NB4 (cell line): ENCODE data around the gene RPTOR.

Source experiments
- DNase-seq: peaks from one replicate; pipeline ENCODE4 v3.0.0; 2010; ENCODE audit warnings: low read depth
- H3K4me3 ChIP-seq: one replicate; pipeline ENCODE4 v1.5.1; 2011; ENCODE audit warnings: mild to moderate bottlenecking, low read depth, low read length, moderate library complexity
- CTCF ChIP-seq: IDR thresholded peaks from one replicate; pipeline ENCODE4 v1.5.1; 2012; ENCODE audit warnings: low read depth, low read length
- MAX ChIP-seq: IDR thresholded peaks from 2 replicates; pipeline ENCODE4 v1.6.1; 2011; ENCODE audit warnings: low read depth, low read length
- MYC ChIP-seq: IDR thresholded peaks from 2 replicates; pipeline ENCODE4 v1.6.1; 2011; ENCODE audit warnings: low read depth, low read length
- POLR2A ChIP-seq: IDR thresholded peaks from 2 replicates; pipeline ENCODE4 v1.6.1; 2011; ENCODE audit warnings: mild to moderate bottlenecking; ENCODE audit not compliant: insufficient read length; ENCODE audit errors: extremely low read depth

RPTOR gene

GRCh38 chr17:80769516-80769915 lies 224.9 kb downstream of the RPTOR start:
- no peak for DNase-seq
- no peak for TF ChIP-seq MAX
- no peak for TF ChIP-seq POLR2A
- TF ChIP-seq MYC: no peak
- no peak for TF ChIP-seq CTCF
- H3K4me3 ChIP-seq: no peak overlapping the region

GRCh38 chr17:80769936-80770625 lies 225.4 kb downstream of the RPTOR start:
- DNase-seq: no peak
- no peak for TF ChIP-seq POLR2A
- no peak for TF ChIP-seq CTCF
- TF ChIP-seq MYC: no peak
- TF ChIP-seq MAX: no peak

GRCh38 chr17:80770881-80771611 lies 226.4 kb downstream of the RPTOR start:
- DNase-seq: no peak
- no peak for TF ChIP-seq MAX
- no peak for TF ChIP-seq MYC
- TF ChIP-seq CTCF: no peak
- no peak for TF ChIP-seq POLR2A
- H3K4me3 ChIP-seq: no peak overlapping the region

More at GRCh38 chr17:80769936-80770625, 225.4 kb downstream of the RPTOR start:
- no peak overlapping the region for H3K4me3 ChIP-seq

GRCh38 chr17:80771612-80772005 lies 227.0 kb downstream of the RPTOR start:
- no peak for TF ChIP-seq CTCF
- no peak overlapping the region for H3K4me3 ChIP-seq
- no peak for DNase-seq

GRCh38 chr17:80772906-80773242 lies 228.2 kb downstream of the RPTOR start:
- TF ChIP-seq POLR2A (no peak), MYC (no peak), CTCF (no peak), MAX (no peak)
- DNase-seq: no peak
- H3K4me3 ChIP-seq: no peak overlapping the region
